ENCODE measurements around the gene PRAMEF1. TPM values are rescaled to one million over a fixed set of nuclear protein-coding genes. Genes with fewer than 3 reads are reported as not detected.

Gene PRAMEF1
- total and polyA plus RNA-seq, 2 of the 8 experiments (the other 6 are each of a cell fraction or from before 2014, with no cell fraction given) = not detected

DNA sequence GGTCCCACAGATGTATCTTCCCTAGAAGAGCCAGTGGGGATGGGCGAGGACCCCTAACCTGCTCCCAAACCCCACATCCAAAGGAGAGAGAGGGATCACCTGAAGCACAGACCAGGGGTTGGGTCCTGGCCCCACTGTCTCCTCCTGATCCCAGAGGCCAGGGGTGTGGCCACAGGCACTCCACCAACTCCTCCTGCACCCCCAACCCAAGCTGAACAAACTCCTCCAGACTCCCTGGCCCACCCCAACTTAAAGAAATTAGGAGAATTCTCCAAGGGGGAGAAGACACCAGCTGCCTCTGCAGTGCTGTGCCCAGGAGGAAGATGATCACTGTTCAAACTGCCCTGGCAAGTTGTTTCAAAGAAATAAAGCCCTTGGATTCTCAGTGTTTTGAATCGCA is 22.2 kb upstream of the PRAMEF1 start (continued):
- TF ChIP-seq, protein P1, sequence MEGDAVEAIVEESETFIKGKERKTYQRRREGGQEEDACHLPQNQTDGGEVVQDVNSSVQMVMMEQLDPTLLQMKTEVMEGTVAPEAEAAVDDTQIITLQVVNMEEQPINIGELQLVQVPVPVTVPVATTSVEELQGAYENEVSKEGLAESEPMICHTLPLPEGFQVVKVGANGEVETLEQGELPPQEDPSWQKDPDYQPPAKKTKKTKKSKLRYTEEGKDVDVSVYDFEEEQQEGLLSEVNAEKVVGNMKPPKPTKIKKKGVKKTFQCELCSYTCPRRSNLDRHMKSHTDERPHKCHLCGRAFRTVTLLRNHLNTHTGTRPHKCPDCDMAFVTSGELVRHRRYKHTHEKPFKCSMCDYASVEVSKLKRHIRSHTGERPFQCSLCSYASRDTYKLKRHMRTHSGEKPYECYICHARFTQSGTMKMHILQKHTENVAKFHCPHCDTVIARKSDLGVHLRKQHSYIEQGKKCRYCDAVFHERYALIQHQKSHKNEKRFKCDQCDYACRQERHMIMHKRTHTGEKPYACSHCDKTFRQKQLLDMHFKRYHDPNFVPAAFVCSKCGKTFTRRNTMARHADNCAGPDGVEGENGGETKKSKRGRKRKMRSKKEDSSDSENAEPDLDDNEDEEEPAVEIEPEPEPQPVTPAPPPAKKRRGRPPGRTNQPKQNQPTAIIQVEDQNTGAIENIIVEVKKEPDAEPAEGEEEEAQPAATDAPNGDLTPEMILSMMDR (IDR thresholded peaks at IDR 0.05; ENCODE audit: control extremely low read depth in 1 of 3, insufficient read depth in 1 of 3, low read depth in 1 of 3, low read length in 3 of 3) = no peak
- TF ChIP-seq, protein P2, sequence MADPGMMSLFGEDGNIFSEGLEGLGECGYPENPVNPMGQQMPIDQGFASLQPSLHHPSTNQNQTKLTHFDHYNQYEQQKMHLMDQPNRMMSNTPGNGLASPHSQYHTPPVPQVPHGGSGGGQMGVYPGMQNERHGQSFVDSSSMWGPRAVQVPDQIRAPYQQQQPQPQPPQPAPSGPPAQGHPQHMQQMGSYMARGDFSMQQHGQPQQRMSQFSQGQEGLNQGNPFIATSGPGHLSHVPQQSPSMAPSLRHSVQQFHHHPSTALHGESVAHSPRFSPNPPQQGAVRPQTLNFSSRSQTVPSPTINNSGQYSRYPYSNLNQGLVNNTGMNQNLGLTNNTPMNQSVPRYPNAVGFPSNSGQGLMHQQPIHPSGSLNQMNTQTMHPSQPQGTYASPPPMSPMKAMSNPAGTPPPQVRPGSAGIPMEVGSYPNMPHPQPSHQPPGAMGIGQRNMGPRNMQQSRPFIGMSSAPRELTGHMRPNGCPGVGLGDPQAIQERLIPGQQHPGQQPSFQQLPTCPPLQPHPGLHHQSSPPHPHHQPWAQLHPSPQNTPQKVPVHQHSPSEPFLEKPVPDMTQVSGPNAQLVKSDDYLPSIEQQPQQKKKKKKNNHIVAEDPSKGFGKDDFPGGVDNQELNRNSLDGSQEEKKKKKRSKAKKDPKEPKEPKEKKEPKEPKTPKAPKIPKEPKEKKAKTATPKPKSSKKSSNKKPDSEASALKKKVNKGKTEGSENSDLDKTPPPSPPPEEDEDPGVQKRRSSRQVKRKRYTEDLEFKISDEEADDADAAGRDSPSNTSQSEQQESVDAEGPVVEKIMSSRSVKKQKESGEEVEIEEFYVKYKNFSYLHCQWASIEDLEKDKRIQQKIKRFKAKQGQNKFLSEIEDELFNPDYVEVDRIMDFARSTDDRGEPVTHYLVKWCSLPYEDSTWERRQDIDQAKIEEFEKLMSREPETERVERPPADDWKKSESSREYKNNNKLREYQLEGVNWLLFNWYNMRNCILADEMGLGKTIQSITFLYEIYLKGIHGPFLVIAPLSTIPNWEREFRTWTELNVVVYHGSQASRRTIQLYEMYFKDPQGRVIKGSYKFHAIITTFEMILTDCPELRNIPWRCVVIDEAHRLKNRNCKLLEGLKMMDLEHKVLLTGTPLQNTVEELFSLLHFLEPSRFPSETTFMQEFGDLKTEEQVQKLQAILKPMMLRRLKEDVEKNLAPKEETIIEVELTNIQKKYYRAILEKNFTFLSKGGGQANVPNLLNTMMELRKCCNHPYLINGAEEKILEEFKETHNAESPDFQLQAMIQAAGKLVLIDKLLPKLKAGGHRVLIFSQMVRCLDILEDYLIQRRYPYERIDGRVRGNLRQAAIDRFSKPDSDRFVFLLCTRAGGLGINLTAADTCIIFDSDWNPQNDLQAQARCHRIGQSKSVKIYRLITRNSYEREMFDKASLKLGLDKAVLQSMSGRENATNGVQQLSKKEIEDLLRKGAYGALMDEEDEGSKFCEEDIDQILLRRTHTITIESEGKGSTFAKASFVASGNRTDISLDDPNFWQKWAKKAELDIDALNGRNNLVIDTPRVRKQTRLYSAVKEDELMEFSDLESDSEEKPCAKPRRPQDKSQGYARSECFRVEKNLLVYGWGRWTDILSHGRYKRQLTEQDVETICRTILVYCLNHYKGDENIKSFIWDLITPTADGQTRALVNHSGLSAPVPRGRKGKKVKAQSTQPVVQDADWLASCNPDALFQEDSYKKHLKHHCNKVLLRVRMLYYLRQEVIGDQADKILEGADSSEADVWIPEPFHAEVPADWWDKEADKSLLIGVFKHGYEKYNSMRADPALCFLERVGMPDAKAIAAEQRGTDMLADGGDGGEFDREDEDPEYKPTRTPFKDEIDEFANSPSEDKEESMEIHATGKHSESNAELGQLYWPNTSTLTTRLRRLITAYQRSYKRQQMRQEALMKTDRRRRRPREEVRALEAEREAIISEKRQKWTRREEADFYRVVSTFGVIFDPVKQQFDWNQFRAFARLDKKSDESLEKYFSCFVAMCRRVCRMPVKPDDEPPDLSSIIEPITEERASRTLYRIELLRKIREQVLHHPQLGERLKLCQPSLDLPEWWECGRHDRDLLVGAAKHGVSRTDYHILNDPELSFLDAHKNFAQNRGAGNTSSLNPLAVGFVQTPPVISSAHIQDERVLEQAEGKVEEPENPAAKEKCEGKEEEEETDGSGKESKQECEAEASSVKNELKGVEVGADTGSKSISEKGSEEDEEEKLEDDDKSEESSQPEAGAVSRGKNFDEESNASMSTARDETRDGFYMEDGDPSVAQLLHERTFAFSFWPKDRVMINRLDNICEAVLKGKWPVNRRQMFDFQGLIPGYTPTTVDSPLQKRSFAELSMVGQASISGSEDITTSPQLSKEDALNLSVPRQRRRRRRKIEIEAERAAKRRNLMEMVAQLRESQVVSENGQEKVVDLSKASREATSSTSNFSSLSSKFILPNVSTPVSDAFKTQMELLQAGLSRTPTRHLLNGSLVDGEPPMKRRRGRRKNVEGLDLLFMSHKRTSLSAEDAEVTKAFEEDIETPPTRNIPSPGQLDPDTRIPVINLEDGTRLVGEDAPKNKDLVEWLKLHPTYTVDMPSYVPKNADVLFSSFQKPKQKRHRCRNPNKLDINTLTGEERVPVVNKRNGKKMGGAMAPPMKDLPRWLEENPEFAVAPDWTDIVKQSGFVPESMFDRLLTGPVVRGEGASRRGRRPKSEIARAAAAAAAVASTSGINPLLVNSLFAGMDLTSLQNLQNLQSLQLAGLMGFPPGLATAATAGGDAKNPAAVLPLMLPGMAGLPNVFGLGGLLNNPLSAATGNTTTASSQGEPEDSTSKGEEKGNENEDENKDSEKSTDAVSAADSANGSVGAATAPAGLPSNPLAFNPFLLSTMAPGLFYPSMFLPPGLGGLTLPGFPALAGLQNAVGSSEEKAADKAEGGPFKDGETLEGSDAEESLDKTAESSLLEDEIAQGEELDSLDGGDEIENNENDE (IDR thresholded peaks at IDR 0.05; ENCODE audit: insufficient replicate concordance, low read length) = no peak
- TF ChIP-seq ASH2L (IDR thresholded peaks at IDR 0.05; ENCODE audit: low read length) = no peak
